ENCODE data around the gene PMM2. TPM values are rescaled to one million over a fixed set of nuclear protein-coding genes. Genes with fewer than 3 reads are reported as not detected.

PMM2 gene
- total RNA-seq, 4 donors from 2014 or later = 20.0 to 33.0 (median 25.7) TPM

- Histone ChIP-seq H3K27me3 (no peaks in the 10 kb centered on the region), H3K36me3 (no peaks in the 10 kb centered on the region), H3K27ac (peak overlapping the region; percentile 18), H3K4me1 (peaks cover 66% of the 10 kb centered on the region), H3K9me3 (no peaks in the 10 kb centered on the region), H3K4me3 (peak overlapping the region; percentile 74)
- WGBS = 48% methylated on average over 4 of the region's 16 CpGs
- TF ChIP-seq CTCF (IDR thresholded peaks at IDR 0.05) = no peak
- no peak for TF ChIP-seq POLR2AphosphoS5 (IDR thresholded peaks at IDR 0.05)
- TF ChIP-seq EP300 (IDR thresholded peaks at IDR 0.05) = no peak
- TF ChIP-seq POLR2A (IDR thresholded peaks at IDR 0.05) = no peak
- DNase-seq (ENCODE audit: low spot score in 2 of 2) = no peak
Observed at GRCh38 chr16:8866884-8867215, 69.2 kb downstream of the PMM2 start.

GRCh38 chr16:8867216-8867931 is 69.7 kb downstream of the PMM2 start:
- no peak for TF ChIP-seq POLR2A (IDR thresholded peaks at IDR 0.05)
- TF ChIP-seq CTCF (IDR thresholded peaks at IDR 0.05) = no peak
- TF ChIP-seq EP300 (IDR thresholded peaks at IDR 0.05) = no peak
- TF ChIP-seq POLR2AphosphoS5 (IDR thresholded peaks at IDR 0.05) = no peak
- peak overlapping the region; percentile 61 for H3K27ac ChIP-seq
- peak overlapping the region; percentile 74 for H3K4me3 ChIP-seq
- no peaks in the 10 kb centered on the region for H3K9me3 ChIP-seq
- no peaks in the 10 kb centered on the region for H3K27me3 ChIP-seq
- H3K36me3 ChIP-seq = no peaks in the 10 kb centered on the region
- WGBS = 4% methylated on average over 31 of the region's 35 CpGs
- peak in 1 of 2 donors; percentile 82 for DNase-seq (ENCODE audit: low spot score in 2 of 2)
- H3K4me1 ChIP-seq = peaks cover 66% of the 10 kb centered on the region

- H3K4me3 ChIP-seq = peak overlapping the region; percentile 74
- peak overlapping the region; percentile 61 for H3K27ac ChIP-seq
- no peaks in the 10 kb centered on the region for H3K9me3 ChIP-seq
- no peak for DNase-seq (ENCODE audit: low spot score in 2 of 2)
- H3K4me1 ChIP-seq = peaks cover 66% of the 10 kb centered on the region
- TF ChIP-seq CTCF (IDR thresholded peaks at IDR 0.05) = no peak
- TF ChIP-seq POLR2A (IDR thresholded peaks at IDR 0.05) = no peak
- TF ChIP-seq EP300 (IDR thresholded peaks at IDR 0.05) = no peak
- 2% methylated on average over 16 of the region's 16 CpGs for WGBS
- no peaks in the 10 kb centered on the region for H3K27me3 ChIP-seq
- no peaks in the 10 kb centered on the region for H3K36me3 ChIP-seq
Observed at GRCh38 chr16:8867932-8868415, 70.3 kb downstream of the PMM2 start.

GRCh38 chr16:8868416-8869211 is 71.0 kb downstream of the PMM2 start, which contains the start of gene CARHSP1:
Gene CARHSP1 (minus strand): TSS chr16:8869006. CDS start chr16:8859328, 9,678 bp downstream.
- no peaks in the 10 kb centered on the region for H3K27me3 ChIP-seq
- no peaks in the 10 kb centered on the region for H3K9me3 ChIP-seq
- peaks cover 63% of the 10 kb centered on the region for H3K4me1 ChIP-seq
- peak; percentile 91 to 92 for DNase-seq (ENCODE audit: low spot score in 2 of 2)
- TF ChIP-seq CTCF (IDR thresholded peaks at IDR 0.05) (no peak), EP300 (IDR thresholded peaks at IDR 0.05) (no peak), POLR2AphosphoS5 (IDR thresholded peaks at IDR 0.05) (no peak), POLR2A (IDR thresholded peaks at IDR 0.05) (no peak)
- H3K4me3 ChIP-seq = peak within 1 kb of the TSS; percentile 74
- no peaks in the 10 kb centered on the region for H3K36me3 ChIP-seq
- H3K27ac ChIP-seq = peak within 1 kb of the TSS; percentile 61
- 2% methylated on average over 33 of the region's 83 CpGs for WGBS
